Right atrium auricular region (tissue), 2 donors: ENCODE data around the gene CEP70. TPM values are rescaled to one million over a fixed set of nuclear protein-coding genes. Genes with fewer than 3 reads are reported as not detected.
"Not testable (repeated sequence)": the region's sequence is repeated elsewhere in the genome, so short reads cannot be mapped to it uniquely, and the experiment has no call there.

Experiments used
- DNase-seq: peaks from one replicate; pipeline ENCODE4 v3.0.0-alpha.2; 2019; ENCODE audit warnings: low spot score
- H3K27ac ChIP-seq, 2 donors: fragments of 200-600 bp; sonication (generic); 1 replicate in 1 of 2; 2 replicates in 1 of 2; pipeline ENCODE4 v1.5.1; 2016 to 2019
- H3K27me3 ChIP-seq, 2 donors: fragments of 200-600 bp; sonication (generic); one replicate each; pipeline versions ENCODE4 v1.5.1 to v1.6.0; 2017 to 2019
- H3K36me3 ChIP-seq: fragments of 200-600 bp; sonication (generic); one replicate; pipeline ENCODE4 v1.5.1; 2016
- H3K4me1 ChIP-seq, 2 donors: fragments of 200-600 bp; sonication (generic); one replicate each; pipeline versions ENCODE4 v1.5.1 to v1.6.0; 2017 to 2019
- H3K4me3 ChIP-seq, 2 donors: fragments of 200-600 bp; sonication (generic); 1 replicate in 1 of 2; 2 replicates in 1 of 2; pipeline ENCODE4 v1.5.1; 2017 to 2019; ENCODE audit warnings: mild to moderate bottlenecking in 1 of 2, moderate library complexity in 1 of 2
- H3K9me3 ChIP-seq, 2 donors: fragments of 200-600 bp; sonication (generic); one replicate each; pipeline ENCODE4 v1.5.1; 2019
- total RNA-seq, 2 donors: library from RNA; depleted of rRNA; stranded (reverse); fragments of >200 nt; gene quantifications; one replicate each; pipeline ENCODE4 v1.1.0, GENCODE V29; 2016
- TF ChIP-seq, protein P1 (sequence below), 2 donors: fragments of 200-600 bp; sonication (generic); IDR thresholded peaks; one replicate each; pipeline ENCODE4 v1.5.1; 2019; ENCODE audit warnings: antibody characterized with exemption in 2 of 2

CEP70 gene
- total RNA-seq, 2 donors from 2014 or later = 18.9 to 24.3 TPM

DNA sequence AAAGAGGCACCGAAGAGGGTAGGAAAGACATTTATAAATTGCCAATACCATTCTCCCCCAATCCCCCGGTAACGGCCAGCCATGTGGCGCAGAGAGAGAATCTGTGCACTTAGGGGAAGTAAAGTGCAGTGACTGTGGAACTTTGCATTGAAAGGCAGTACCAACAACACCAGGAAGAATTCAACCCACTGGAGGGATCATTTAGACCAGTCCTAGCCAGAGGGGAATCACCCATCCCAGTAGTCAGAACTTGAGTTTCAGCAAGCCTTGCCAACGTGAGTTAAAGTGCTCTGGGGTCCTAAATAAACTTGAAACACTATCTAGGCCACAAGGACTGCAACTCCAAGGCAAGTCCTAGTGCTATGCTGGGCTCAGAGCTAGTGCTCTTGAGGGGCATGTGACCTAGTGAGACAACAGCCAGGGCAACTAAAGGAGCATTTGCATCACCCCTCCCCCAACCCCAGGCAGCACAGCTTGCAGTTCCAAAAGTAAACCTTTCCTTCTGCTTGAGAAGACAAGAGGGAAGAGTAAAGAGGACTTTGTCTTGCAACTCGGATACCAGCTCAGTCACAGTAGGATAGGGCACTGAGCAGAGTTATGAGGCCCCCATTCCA, 15.0 kb downstream of the CEP70 start:
- Histone ChIP-seq H3K4me1 (no peaks in the 10 kb centered on the region), H3K9me3 (peaks cover 0 to 2% of the 10 kb centered on the region in 2 donors), H3K27ac (no peak overlapping the region), H3K27me3 (no peaks in the 10 kb centered on the region), H3K36me3 (no peaks in the 10 kb centered on the region), H3K4me3 (no peak overlapping the region)
- TF ChIP-seq, protein P1, sequence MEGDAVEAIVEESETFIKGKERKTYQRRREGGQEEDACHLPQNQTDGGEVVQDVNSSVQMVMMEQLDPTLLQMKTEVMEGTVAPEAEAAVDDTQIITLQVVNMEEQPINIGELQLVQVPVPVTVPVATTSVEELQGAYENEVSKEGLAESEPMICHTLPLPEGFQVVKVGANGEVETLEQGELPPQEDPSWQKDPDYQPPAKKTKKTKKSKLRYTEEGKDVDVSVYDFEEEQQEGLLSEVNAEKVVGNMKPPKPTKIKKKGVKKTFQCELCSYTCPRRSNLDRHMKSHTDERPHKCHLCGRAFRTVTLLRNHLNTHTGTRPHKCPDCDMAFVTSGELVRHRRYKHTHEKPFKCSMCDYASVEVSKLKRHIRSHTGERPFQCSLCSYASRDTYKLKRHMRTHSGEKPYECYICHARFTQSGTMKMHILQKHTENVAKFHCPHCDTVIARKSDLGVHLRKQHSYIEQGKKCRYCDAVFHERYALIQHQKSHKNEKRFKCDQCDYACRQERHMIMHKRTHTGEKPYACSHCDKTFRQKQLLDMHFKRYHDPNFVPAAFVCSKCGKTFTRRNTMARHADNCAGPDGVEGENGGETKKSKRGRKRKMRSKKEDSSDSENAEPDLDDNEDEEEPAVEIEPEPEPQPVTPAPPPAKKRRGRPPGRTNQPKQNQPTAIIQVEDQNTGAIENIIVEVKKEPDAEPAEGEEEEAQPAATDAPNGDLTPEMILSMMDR (IDR thresholded peaks at IDR 0.05) = no peak
- no peak for DNase-seq

DNA sequence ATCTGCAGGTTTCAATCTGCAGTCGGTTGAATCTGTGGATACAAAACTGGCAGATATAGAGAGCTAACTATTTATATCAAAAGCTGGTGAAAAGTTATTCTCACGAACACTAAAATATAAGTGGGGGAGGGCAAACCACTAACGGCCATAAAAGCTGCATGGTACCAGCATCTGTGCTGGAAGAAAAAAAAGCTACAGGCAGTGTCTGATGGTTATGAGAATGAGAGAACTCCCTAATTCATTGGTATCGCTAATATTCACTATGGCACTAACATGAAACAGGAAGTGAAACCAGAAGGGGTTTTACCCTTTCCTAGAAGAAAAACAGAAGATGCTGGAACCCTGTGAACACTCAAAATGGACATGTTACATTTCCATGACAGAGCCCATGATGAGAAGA, 15.9 kb downstream of the CEP70 start:
- Histone ChIP-seq H3K4me3 (no peak overlapping the region), H3K36me3 (no peaks in the 10 kb centered on the region), H3K9me3 (peaks cover 0 to 9% of the 10 kb centered on the region in 2 donors), H3K4me1 (no peaks in the 10 kb centered on the region), H3K27me3 (no peaks in the 10 kb centered on the region), H3K27ac (no peak overlapping the region)
- no peak for DNase-seq
- TF ChIP-seq, protein P1 (IDR thresholded peaks at IDR 0.05) = no peak

DNA sequence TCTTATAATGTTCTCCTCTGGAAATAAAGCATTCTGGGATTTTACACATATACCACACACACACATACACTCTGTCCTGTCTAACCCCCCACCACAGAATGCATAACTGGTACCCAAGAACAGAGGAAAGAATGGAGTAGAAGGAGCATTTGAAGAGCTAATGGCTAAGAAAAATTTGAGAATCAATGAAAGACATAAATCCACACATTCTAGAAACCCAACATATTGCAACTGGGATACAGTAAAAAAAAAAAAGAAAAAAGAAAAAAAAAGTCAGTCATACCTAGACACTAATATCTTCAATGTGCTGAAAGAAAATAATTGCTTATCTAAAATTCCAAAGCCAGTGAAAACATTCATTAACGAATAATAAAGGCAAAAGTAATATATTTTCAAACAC, 20.9 kb downstream of the CEP70 start:
- no peaks in the 10 kb centered on the region for H3K27me3 ChIP-seq
- no peak for DNase-seq
- H3K36me3 ChIP-seq = peaks cover 8% of the 10 kb centered on the region
- no peaks in the 10 kb centered on the region for H3K4me1 ChIP-seq
- peaks cover 0 to 12% of the 10 kb centered on the region in 2 donors for H3K9me3 ChIP-seq
- H3K27ac ChIP-seq = no peak overlapping the region
- TF ChIP-seq, protein P1 (IDR thresholded peaks at IDR 0.05) = no peak
- no peak overlapping the region for H3K4me3 ChIP-seq

DNA sequence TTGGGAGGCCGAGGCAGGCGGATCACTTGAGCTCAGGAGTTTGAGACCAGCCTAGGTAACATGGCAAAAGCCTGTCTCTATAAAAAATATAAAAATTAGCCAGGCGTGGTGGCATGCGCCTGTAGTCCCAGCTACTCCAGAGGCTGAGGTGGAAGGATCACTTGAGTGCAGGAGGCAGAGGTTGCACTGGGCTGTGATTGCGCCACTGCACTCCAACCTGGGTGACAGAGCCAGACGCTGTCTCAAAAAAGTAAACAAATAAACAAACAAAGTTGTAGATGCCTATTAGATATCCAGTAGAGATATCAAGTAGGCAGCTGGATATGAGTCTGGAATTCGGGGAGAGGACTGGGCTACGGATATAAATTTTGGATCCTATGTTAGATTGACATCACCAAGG, 24.4 kb downstream of the CEP70 start:
- not testable (repeated sequence) for H3K36me3 ChIP-seq, DNase-seq, H3K27me3 ChIP-seq, H3K4me3 ChIP-seq, H3K27ac ChIP-seq, H3K4me1 ChIP-seq
- H3K9me3 ChIP-seq = peaks cover 0 to 12% of the 10 kb centered on the region in 2 donors

DNA sequence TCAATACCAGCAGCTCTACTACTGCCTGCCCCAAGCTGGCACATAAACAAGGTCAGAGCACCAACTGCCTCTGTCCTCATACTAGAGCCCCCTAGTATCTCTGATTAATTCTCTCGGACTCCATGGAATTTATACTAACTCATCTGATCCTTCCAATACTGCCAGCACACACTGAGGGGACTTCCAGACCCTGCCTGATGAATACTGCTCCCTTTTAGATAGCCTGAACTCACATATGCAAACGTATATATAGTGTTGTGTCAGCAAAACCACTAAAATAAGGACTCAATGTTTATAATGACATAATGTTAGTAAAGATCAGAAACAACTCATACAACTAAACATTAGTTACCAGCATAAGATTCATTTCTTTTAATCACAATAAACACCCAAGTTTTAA, 25.0 kb downstream of the CEP70 start:
- Histone ChIP-seq H3K27me3 (no peaks in the 10 kb centered on the region), H3K27ac (no peak overlapping the region), H3K4me3 (no peak overlapping the region), H3K4me1 (no peaks in the 10 kb centered on the region), H3K9me3 (peaks cover 0 to 10% of the 10 kb centered on the region in 2 donors), H3K36me3 (peaks cover 8% of the 10 kb centered on the region)
- TF ChIP-seq, protein P1 (IDR thresholded peaks at IDR 0.05) = no peak
- no peak for DNase-seq

DNA sequence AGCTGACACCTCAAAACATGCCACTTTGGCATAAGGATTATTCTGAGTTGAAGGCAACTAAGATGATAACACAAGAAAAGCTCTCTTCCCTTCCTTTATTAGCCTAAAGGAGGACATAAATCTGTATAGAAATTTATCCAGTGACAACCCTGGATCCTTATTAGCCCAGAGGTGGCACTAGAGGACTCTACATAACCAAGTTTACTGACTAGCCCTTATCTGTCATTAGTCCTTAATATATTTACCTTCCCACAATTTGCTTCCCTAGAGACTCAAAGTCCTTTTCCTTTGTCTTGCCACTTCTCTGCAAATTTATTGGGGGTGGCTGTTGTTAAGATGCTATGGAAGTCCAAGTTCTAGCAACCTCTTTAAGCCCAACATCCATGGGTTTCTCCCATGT, 26.7 kb downstream of the CEP70 start:
- no peak for DNase-seq
- peaks cover 1% of the 10 kb centered on the region for H3K36me3 ChIP-seq
- TF ChIP-seq, protein P1 (IDR thresholded peaks at IDR 0.05) = no peak
- no peak overlapping the region for H3K27ac ChIP-seq
- no peak overlapping the region for H3K4me3 ChIP-seq
- no peaks in the 10 kb centered on the region for H3K4me1 ChIP-seq
- H3K9me3 ChIP-seq = no peaks in the 10 kb centered on the region
- H3K27me3 ChIP-seq = no peaks in the 10 kb centered on the region

DNA sequence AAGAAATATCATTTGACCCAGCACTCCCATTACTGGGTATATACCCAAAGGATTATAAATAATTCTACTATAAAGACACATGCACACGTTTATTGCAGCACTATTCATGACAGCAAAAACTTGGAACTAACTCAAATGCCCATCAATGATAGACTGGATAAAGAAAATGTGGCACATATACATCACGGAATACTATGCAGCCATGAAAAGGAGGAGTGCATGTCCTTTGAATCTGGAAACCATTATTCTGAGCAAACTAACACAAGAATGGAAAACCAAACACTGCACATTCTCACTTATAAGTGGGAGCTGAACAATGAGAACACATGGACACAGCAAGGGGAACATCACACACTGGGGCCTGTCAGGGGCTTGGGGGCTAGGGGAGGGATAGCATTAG, 27.8 kb downstream of the CEP70 start:
- not testable (repeated sequence) for H3K36me3 ChIP-seq, H3K4me3 ChIP-seq, H3K9me3 ChIP-seq, H3K4me1 ChIP-seq, H3K27ac ChIP-seq, H3K27me3 ChIP-seq, DNase-seq

DNA sequence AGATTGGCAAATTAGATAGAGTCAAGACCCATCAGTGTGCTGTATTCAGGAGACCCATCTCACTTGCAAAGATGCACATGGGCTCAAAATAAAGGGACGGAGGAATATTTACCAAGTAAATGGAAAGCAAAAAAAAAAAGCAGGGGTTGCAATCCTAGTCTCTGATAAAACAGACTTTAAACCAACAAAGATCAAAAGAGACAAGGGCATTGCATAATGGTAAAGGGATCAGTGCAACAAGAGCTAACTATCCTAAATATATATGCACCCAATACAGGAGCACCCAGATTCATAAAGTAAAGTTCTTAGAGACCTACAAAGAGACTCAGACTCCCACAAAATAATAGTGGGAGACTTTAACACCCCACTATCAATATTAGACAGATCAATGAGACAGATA, 31.2 kb downstream of the CEP70 start:
- H3K4me1 ChIP-seq, H3K27ac ChIP-seq, H3K4me3 ChIP-seq, DNase-seq, H3K36me3 ChIP-seq, H3K27me3 ChIP-seq: not testable (repeated sequence)
- H3K9me3 ChIP-seq = peaks cover 0 to 20% of the 10 kb centered on the region in 2 donors
